SJCRH30 (cell line): Measurements from ENCODE around the gene RFC4. TPM values are rescaled to one million over a fixed set of nuclear protein-coding genes. Genes with fewer than 3 reads are reported as not detected.
A peak's percentile ranks its signal among the peaks of the same experiment; 100 is the strongest.

Experiments
- DNase-seq, 2 experiments: peaks; one replicate each; pipeline ENCODE4 v3.0.0-alpha.2; 2015 to 2020
- H3K27ac ChIP-seq: fragments of 250-450 bp; sonication (Bioruptor Pico); 2 replicates; pipeline ENCODE4 v1.5.1; 2020; ENCODE audit warnings: mild to moderate bottlenecking, moderate library complexity
- H3K27me3 ChIP-seq: fragments of 250-450 bp; sonication (Bioruptor Pico); 2 replicates; pipeline ENCODE4 v1.5.1; 2020; ENCODE audit warnings: mild to moderate bottlenecking, moderate library complexity
- H3K36me3 ChIP-seq: fragments of 250-450 bp; sonication (Bioruptor Pico); 2 replicates; pipeline ENCODE4 v1.5.1; 2020; ENCODE audit warnings: mild to moderate bottlenecking, moderate library complexity
- H3K4me1 ChIP-seq: fragments of 250-450 bp; sonication (Bioruptor Pico); 2 replicates; pipeline ENCODE4 v1.5.1; 2020; ENCODE audit warnings: mild to moderate bottlenecking, moderate library complexity
- H3K4me3 ChIP-seq: fragments of 250-450 bp; sonication (Bioruptor Pico); 2 replicates; pipeline ENCODE4 v1.5.1; 2020; ENCODE audit warnings: mild to moderate bottlenecking, moderate library complexity
- H3K9me3 ChIP-seq: fragments of 250-450 bp; sonication (Bioruptor Pico); replicated peaks from 2 replicates; pipeline ENCODE4 v1.5.1; 2020; ENCODE audit warnings: mild to moderate bottlenecking, moderate library complexity
- total RNA-seq: library from RNA; depleted of rRNA; stranded (reverse); fragments of >200 nt; shearing (Covaris generic); gene quantifications from 2 replicates; pipeline ENCODE4 v1.2.3, GENCODE V29; 2014

RFC4 gene
- total RNA-seq, 1 experiment from 2014 or later, result 96.6 TPM

DNA sequence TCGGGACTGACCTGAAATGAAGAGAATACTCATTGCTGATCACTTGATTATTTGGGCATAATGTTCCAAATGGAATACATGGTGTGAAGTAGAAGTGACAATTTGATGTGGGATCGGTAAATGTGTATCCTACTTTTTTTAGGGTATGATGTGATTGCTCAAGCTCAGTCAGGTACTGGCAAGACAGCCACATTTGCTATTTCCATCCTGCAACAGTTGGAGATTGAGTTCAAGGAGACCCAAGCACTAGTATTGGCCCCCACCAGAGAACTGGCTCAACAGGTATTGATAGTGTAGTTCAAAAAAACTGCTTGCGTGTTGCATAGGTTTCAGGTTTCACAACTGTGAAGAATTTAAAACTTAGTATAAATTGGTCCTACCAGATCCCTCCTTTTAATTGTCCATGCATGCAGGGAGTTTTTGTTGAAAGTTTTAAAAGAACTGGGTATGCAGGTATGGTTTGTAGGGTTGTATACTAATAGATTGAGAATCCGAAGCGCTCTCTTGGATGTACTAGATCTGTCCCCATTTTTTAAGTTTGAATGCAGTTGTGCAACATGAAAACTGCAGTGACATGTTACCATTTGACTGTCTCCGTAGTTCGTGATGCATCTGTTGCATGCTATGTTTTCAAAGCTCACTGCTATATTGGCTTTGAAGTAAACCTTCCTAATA is 21.3 kb downstream of the RFC4 start:
- Histone ChIP-seq H3K27me3 (no peaks in the 10 kb centered on the region), H3K27ac (peak overlapping the region; percentile 98), H3K36me3 (peaks cover 65% of the 10 kb centered on the region), H3K9me3 (no peaks in the 10 kb centered on the region), H3K4me3 (peak overlapping the region; percentile 87), H3K4me1 (peaks cover 12% of the 10 kb centered on the region; the same call in 1 of the 2 replicates)
- no peak for DNase-seq

GRCh38 chr3:186783731-186784515 is 22.4 kb downstream of the RFC4 start:
- Histone ChIP-seq H3K4me3 (peak overlapping the region; percentile 87), H3K36me3 (peaks cover 55% of the 10 kb centered on the region), H3K4me1 (peaks cover 12% of the 10 kb centered on the region; the same call in 1 of the 2 replicates), H3K27ac (peak overlapping the region; percentile 98), H3K9me3 (no peaks in the 10 kb centered on the region), H3K27me3 (no peaks in the 10 kb centered on the region)
- peak; percentile 53 to 61 for DNase-seq

DNA sequence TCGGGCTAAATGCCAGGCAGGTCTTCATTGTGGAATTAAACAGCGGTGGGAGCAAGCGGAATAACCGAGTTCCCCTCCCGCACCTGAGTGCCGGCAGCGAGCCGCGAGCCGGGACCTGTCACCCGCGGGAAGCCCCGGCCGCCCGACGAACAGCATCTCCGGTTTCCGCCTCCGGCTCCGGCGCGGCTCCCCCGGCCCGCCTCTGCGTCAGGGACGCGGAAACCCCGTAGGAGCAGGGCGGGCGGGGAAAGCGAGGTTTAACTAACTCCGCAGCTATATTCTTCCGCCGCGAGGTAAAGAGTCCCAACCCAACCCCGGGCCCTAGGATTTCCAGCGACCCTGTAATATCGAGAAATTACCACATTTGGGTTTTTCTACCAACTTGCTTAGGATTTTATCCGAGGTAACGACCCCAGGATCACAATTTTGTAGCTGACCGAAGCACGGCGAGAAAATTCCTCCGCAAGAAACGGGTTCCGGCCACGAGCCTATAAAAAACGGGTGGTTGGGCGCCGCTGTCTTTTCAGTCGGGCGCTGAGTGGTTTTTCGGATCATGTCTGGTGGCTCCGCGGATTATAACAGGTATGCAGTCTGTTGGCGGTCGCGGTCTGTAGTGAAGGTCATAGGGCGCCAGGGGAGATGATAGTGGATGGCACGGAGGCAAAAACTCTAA is 23.1 kb downstream of the RFC4 start, which contains the start of gene EIF4A2:
EIF4A2 (plus strand) TSS at position 520 of the 673 bp plus-strand sequence; CDS start at position 554, 34 bp downstream.
- Histone ChIP-seq H3K4me1 (peaks cover 12% of the 10 kb centered on the region; the same call in 1 of the 2 replicates), H3K27ac (peak within 1 kb of the TSS; percentile 98), H3K27me3 (no peaks in the 10 kb centered on the region), H3K4me3 (peak within 1 kb of the TSS; percentile 87), H3K9me3 (no peaks in the 10 kb centered on the region), H3K36me3 (peaks cover 47% of the 10 kb centered on the region)
- DNase-seq, result peak; percentile 80 to 87

DNA sequence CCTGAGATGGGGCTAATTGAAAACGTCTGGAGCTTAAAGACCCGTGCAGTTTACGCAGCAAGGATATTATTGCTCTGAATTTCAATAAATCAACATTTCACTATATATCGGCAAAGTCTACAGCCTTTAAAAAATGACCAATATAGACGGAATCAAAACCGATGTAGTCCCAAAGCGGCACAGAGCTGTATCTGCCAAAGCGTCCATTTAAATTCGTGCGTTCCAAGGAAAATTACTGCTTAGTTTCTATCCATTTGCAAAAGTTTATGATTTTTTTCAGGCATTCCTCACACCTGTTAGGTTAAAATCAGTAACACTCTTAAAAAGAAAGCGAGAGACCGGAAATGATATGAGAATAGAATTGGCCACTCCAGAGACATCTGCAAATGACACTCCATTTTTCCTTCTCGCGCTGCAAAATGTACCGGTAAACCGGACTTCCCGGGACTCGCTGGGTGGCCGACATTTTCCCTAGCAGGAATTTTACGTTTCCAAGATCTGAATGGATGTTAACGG is 23.7 kb downstream of the RFC4 start:
- no peak for DNase-seq
- H3K4me3 ChIP-seq, result peak overlapping the region; percentile 87
- H3K27ac ChIP-seq, result peak overlapping the region; percentile 98
- H3K9me3 ChIP-seq, result no peaks in the 10 kb centered on the region
- peaks cover 41% of the 10 kb centered on the region for H3K36me3 ChIP-seq
- H3K27me3 ChIP-seq, result no peaks in the 10 kb centered on the region
- H3K4me1 ChIP-seq, result peaks cover 12% of the 10 kb centered on the region; the same call in 1 of the 2 replicates

GRCh38 chr3:186779204-186779603 is 27.1 kb downstream of the RFC4 start:
- Histone ChIP-seq H3K4me3 (no peak overlapping the region), H3K9me3 (no peaks in the 10 kb centered on the region), H3K36me3 (peaks cover 7% of the 10 kb centered on the region), H3K27me3 (no peaks in the 10 kb centered on the region), H3K27ac (no peak overlapping the region), H3K4me1 (0 out of 2 replicates have a peak, but pooled peaks cover 3% of the 10 kb centered on the region)
- DNase-seq, result no peak

DNA sequence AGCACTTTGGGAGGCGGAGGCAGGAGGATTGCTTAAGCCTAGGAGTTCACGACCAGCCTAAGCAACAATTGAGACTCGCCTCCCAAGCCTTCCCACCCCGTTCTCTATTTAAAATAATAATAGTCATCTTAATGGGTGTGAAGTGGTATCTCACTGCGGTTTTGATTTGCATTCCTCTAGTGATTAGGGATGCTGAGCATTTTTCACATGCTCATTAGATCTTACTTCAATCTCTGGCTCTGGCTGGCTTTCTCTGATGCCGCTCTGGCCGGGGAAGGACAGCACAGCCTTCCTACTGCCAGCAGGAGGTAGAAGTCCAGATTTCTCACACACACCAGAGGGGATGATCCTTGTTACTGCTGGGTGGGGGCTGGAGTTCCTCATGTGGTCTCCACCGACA is 30.3 kb downstream of the RFC4 start:
- no peaks in the 10 kb centered on the region for H3K27me3 ChIP-seq
- no peak for DNase-seq
- no peaks in the 10 kb centered on the region for H3K4me1 ChIP-seq
- no peak overlapping the region for H3K27ac ChIP-seq
- no peak overlapping the region for H3K4me3 ChIP-seq
- no peaks in the 10 kb centered on the region for H3K9me3 ChIP-seq
- H3K36me3 ChIP-seq, result no peaks in the 10 kb centered on the region

GRCh38 chr3:186772701-186773417 is 33.4 kb downstream of the RFC4 start:
- no peaks in the 10 kb centered on the region for H3K4me1 ChIP-seq
- no peak overlapping the region; the same call in 1 of the 2 replicates for H3K27ac ChIP-seq
- H3K36me3 ChIP-seq, result no peaks in the 10 kb centered on the region
- peak overlapping the region; percentile 39 for H3K4me3 ChIP-seq
- peak; percentile 63 to 64 for DNase-seq
- H3K27me3 ChIP-seq, result no peaks in the 10 kb centered on the region
- H3K9me3 ChIP-seq, result no peaks in the 10 kb centered on the region

DNA sequence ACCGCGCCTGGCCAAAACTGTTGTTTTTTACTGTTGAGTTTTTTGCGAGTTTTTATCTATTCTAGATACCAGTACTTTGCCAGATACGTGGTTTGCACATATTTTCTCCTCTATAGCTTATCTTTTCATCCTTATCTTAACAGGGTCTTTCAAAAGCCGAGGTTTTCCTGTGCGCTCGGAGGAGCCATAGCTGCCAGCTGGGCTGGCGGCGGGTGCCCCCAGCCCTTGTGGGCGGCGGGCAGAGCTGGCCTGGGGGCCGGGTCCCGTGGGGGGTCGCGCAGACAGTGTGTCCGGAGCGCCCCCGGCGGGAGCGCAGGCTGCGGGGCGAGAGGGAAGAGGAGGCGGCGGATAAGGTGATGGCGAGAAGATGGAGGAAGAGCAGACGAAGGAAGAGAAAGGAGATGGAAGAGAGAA is 34.0 kb downstream of the RFC4 start:
- no peak for DNase-seq
- Histone ChIP-seq H3K27ac (no peak overlapping the region; the same call in 1 of the 2 replicates), H3K36me3 (no peaks in the 10 kb centered on the region), H3K9me3 (no peaks in the 10 kb centered on the region), H3K27me3 (no peaks in the 10 kb centered on the region), H3K4me3 (peak overlapping the region; percentile 39), H3K4me1 (no peaks in the 10 kb centered on the region)

- no peaks in the 10 kb centered on the region for H3K36me3 ChIP-seq
- DNase-seq, result no peak
- H3K9me3 ChIP-seq, result no peaks in the 10 kb centered on the region
- H3K4me1 ChIP-seq, result no peaks in the 10 kb centered on the region
- H3K27ac ChIP-seq, result no peak overlapping the region
- no peak overlapping the region for H3K4me3 ChIP-seq
- H3K27me3 ChIP-seq, result no peaks in the 10 kb centered on the region; the same call in 1 of the 2 replicates
These were observed 45.3 kb downstream of the RFC4 start for GRCh38 chr3:186760897-186761447.

- Histone ChIP-seq H3K36me3 (no peaks in the 10 kb centered on the region), H3K4me3 (no peak overlapping the region), H3K27ac (no peak overlapping the region), H3K27me3 (no peaks in the 10 kb centered on the region; the same call in 1 of the 2 replicates), H3K4me1 (no peaks in the 10 kb centered on the region), H3K9me3 (no peaks in the 10 kb centered on the region)
- DNase-seq, result no peak
These were observed 46.0 kb downstream of the RFC4 start for GRCh38 chr3:186760141-186760833.

DNA sequence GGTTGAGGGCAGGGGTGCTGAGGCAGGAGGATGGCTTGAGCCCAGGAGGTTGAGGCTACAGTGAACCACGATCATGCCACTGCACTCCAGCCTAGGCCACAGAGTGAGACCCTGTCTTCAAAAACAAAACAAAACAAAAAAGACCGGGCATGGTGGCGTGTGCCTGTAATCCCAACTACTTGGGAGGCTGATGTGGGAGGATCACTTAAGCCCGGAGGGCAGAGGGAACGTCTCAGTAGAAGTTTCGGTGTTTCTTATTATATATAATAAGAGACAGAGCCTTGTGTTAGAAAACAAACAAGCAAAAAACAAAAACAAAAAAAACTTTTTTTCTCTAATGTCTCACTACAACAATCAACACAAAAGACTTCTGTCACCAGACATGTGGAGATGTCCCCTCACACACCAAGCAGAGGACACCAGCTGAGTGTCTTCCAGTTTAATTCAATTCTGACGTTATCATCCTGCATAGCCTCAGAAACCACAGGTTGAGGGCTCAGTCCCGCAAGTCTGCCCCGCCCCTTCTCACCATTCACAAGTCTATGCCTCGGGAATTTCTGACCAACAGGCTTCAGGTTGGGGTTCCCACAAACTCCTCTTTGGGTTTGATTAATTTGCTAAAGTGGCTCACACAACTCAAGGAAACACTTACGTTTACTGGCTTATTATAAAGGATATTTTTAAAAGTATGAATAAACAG is 46.9 kb downstream of the RFC4 start:
- Histone ChIP-seq H3K9me3 (no peaks in the 10 kb centered on the region), H3K36me3 (no peaks in the 10 kb centered on the region), H3K4me1 (no peaks in the 10 kb centered on the region), H3K4me3 (no peak overlapping the region), H3K27me3 (no peaks in the 10 kb centered on the region; the same call in 1 of the 2 replicates), H3K27ac (no peak overlapping the region)
- peak in 1 of 2 experiments; percentile 2 for DNase-seq

GRCh38 chr3:186757686-186758220 is 48.5 kb downstream of the RFC4 start:
- no peaks in the 10 kb centered on the region for H3K4me1 ChIP-seq
- no peaks in the 10 kb centered on the region for H3K9me3 ChIP-seq
- DNase-seq, result no peak
- no peak overlapping the region for H3K4me3 ChIP-seq
- no peaks in the 10 kb centered on the region; the same call in 1 of the 2 replicates for H3K27me3 ChIP-seq
- H3K36me3 ChIP-seq, result no peaks in the 10 kb centered on the region
- no peak overlapping the region for H3K27ac ChIP-seq

DNA sequence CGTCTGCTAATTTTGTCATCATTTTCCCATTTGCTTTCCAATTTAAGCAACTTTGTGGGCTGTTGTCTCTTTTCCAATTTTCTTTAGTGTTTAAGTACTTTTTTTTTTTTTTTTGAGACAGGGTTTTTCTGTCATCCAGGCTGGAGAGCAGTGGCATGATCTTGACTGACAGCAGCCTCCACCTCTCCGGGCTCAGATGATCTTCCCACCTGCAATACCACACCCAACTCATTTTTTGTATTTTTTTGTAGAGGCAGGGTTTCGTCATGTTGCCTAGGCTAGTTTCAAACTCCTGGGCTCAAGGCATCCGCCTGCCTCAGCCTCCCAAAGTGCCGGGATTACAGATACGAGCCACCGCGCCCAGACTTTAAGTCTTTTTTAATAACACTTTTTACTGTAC is 49.1 kb downstream of the RFC4 start:
- no peaks in the 10 kb centered on the region for H3K4me1 ChIP-seq
- DNase-seq, result no peak
- no peaks in the 10 kb centered on the region for H3K9me3 ChIP-seq
- H3K27ac ChIP-seq, result no peak overlapping the region
- H3K36me3 ChIP-seq, result no peaks in the 10 kb centered on the region
- H3K27me3 ChIP-seq, result no peaks in the 10 kb centered on the region; the same call in 1 of the 2 replicates
- no peak overlapping the region for H3K4me3 ChIP-seq
